EL (cell line): Measurements from ENCODE around the gene SORBS1.

Experiments
- DNase-seq: peaks from one replicate; pipeline ENCODE4 v3.0.0-alpha.2; 2016

SORBS1 gene

DNA sequence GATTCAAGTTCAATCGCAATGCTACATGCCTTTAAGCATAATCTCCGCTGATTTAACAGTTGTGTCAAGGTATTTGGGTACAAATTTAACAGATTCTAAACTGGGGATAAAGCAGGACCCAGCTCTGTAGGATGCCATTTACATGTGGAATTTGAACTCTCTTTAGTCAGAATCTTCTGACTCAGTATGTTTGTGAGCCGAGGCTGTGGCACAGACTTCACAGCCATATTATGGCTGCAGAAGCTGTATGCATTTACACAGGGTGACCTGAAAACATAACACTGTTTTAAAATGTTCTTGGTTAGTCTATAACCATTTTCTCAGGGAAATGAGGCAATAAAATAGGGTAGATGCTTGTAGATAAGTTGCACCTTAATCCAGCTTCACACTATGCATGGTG lies 279.1 kb downstream of the SORBS1 start:
- no peak for DNase-seq

DNA sequence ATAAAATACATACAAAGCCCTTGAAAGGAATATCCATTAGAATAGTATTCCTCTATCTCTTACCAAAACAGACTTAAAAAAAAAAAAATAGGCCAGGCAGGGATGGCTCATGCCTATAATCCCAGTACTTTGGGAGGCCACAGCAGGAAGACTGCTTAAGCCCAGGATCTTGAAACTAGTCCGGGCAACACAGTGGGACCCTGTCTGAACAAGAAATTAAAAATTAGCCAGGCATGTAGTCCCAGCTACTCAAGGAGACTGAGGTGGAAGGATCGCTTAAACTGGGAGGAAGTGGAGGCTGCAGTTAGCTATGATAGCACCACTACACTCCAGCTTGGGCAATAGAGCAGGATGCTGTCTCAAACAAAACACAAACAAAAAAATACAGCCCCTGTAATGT lies 280.0 kb downstream of the SORBS1 start:
- no peak for DNase-seq

DNA sequence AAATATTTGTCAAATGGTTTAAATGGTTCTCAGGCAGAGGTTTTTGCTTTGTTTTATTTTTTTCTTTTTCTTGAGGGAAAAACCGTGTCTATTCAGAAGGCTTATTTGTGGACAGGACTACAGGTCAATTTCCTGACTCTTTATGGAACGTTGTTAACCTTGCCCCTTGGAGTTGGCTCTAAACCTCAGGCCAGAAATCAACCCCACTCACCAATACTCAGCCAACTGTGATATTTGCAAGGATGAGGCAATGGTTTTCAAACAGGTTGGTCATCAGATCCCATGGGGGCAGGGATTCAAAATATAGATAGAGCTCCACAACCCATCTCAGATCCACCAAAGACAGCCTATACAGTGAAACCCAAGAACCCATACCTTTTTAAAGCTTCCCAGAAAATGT lies 280.5 kb downstream of the SORBS1 start:
- DNase-seq = no peak

DNA sequence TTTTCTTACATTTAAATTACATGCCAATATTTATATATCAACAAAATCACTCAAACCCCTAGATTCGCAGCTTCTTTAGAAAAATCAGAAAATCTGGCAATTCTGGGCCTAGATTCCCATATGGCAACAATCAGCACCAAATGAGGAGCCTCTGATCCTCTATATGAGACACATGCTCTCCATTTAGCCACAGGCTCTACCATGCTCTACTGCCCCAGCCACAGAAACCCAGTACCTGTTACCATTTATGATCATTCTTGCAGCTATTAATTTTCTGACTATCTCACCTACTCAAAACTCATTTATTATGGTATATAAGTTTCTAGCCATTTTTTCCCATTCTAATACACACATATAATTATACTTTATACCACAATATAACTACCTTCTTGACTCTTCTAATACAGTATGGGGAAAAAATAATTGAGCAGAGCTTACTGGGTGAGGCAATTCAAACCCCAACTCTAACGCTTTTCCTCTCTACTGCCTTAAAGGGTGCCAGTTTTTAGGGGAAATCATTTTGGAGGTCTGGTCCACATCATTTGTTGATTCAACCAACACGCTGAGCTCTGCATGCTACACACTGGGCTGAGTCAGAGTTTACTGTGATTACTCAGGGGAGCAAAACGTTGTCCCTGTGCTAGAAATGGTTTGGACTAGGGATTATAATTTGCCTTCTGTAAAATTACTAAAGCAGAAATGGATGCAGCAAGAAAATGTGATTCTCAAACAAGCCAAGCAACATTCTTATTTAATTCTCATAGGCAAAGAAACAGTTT lies 281.9 kb downstream of the SORBS1 start:
- peak; percentile 78 for DNase-seq

DNA sequence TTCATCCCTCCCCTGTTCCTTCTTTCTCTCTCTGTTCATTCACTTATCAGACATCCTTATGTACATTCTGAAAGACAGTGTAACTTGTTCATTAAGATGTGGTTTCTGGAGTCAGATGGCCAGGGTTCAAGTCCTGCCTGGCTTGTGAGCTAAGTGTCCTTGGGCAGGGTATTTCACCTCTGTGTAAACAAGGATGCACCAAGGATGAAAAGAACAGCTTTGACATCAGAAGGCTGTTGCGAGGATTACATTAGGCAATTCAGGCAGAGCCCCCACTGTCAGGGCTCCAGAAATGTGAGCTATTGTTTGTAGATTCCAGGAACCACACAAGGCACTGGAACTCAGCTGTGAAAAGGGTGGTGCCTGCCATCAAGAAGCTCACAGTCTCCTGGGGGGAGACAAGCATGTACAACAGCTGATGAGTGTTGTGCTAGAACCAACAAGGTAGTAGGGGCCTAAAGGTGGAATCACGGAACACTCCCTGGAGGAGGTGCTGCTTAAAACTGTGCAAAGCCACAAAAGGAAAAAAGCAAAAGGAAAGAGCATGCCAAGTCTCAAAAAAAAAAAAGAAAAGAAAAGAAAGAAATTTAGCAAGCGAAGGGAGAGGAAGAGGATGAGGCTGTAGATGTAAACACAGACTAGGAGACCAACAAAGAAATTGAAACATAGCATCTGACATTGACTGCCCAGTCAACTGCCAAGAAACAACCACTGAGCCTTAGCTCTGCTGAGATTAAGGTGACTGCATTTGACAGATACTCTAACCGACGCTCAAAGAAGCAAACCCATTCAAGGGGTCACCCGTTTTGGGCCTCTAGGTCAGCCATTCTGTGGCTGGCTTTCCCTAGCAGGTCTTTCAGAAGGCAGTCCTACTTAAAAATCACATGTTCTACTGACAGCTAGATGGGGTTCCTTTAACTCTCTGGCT lies 282.8 kb downstream of the SORBS1 start:
- peak; percentile 37 for DNase-seq

DNA sequence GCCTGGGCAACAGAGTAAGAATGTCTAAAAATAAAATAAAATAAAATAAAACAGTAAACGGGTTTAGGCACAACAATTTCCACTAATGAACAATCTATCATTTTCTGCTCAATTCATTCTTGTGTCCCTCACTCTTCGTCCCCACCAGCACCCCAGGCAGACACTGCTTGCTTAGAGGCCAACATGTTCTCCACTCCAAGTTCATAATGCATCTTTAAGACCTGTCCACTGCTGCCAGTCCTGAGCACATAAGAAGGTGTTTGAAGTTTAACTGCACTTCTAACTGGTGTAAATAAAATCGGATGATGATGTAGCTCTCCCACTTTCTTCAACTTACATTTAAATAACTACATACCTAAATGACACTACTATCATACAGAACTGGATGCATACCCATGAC lies 283.6 kb downstream of the SORBS1 start:
- no peak for DNase-seq

DNA sequence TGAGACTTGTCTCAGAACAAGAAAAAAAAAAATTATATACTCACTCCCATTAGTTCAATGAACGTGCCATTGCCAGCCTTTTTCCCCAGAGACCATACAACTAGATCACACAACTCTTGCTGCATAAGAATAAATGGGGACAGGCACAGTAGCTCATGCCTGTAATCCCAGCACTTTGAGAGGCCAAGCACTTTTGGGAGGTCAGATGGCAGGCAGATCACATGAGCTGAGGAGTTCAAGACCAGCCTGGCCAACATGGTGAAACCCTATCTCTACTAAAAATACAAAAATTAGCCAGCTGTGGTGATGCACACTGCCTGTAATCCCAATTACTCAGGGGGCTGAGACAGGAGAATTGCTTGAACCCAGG lies 284.0 kb downstream of the SORBS1 start:
- DNase-seq = no peak

DNA sequence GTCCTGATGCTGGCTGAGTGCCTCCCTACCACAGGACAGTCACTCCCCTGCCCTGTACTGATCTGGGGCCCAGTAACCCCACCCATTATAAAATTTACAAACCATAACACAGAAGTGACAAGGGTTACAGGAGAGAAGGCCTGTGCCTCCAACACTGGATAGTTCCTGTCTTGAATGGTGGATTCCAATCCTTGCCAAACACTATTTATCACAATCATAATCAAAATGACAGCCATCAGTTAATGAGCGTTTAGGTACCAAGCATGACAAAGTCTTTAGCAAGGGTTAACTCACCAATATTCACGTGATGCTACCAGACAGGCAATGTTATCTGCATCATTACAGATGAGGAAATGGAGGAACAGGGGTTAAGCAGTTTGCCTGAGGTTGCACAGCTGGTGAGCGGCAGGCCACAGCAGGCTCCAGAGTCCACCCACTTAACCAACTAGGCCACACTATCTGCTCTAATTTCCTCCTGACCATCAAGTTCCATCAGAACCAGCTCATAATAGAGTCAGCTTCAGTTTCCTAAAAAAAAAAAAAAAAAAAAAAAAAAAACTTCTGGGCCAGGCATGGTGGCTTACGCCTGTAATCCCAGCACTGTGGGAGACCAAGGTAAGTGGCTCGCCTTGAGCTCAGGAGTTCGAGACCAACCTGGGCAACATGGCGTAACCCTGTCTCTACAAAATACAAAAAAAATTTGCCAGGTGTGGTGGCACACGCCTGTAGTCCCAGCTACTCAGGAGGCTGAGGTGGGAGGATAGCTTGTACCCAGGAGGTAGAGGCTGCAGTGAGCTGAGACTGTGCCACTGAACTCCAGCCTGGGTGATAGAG lies 284.6 kb downstream of the SORBS1 start:
- DNase-seq = no peak

DNA sequence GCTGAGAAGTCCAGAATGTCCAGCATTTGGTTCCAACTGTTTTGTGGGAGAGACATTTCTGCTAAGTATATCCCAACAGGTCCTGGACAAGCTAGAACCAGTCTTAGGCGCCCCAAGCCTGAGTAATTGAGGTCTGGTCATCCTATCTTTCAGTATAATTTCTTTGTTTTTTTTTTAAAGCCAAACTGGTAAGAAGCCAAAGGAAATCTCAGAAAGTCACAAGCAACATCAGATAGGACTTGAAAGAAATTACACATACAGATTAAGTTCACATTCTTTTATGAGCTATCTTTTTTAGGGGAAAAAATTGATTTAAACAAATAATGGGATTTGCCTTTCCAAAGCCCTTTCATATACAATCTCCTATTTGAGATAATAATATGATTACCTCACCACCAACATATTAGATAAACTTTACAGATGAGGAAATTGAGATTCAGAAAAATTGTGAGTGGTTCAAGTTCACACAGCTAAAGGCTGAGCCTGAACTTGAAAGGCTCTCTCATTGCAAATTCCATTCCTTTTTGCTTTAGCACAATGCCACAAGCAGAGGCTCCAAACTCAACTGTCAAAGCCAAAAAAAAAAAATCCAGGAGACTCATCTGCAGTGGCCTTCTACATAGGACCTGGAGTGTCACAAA lies 285.3 kb downstream of the SORBS1 start:
- DNase-seq = peak; percentile 53

DNA sequence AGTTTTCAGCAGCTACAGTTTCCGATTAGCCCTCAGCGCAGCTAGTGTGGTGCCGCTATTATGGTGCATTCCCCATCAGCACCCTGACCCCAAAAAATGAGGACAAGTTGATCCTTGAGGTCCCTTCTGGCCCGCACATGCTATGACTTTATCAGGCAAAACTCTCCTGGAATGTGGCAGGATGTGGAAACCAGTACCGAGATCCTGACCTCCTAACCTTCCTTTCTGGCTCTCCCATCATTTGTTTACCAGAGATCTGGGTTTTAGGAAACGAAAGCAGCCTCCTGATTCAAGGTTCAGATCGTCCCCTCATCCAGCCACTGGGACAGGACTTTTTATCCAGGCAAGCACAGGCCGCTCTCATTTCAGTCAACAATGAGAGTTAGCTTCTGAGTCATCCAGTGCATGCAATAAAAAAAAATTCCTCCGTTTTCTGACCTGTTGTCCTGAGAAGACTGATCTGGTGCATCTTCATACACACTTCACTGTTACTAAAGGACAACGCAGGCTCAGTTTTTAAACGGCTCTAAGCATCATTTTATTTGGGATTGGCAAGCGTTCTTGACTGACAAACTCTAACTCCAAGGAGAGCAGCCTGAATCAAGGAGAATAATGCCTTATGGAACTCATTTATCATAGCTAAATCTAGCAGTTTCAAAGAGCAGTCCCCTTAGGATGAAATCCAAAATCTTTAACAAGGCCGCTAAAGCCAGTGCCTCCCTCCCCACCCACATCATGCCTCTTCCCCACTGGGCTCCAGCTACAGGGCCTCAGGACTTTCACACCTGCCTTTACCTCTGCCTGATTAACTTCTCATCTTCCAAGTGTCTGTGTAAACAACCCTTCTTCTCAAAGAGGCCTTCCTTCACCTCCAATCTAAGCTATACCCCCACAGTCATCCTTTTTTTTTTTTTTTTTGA lies 287.5 kb downstream of the SORBS1 start:
- peak; percentile 98 for DNase-seq

DNA sequence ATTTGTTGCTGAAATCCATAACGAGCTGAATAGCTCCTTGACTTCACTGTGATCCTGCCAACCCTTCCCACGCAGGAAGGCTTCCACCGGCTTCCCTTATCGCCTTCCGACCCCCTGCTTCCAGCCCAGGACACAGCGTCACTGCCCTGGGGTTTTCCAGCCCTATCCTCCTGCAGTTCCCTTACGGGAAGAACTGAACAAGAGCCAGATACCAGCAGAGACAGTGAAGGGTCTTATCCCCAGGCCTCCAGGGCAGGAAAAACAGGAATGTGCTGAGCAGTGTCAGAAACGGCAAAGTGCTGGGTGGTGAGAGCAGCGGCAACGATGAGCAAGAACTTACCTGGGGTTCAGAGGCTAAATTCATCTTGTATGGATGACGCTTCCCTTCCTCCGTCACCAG lies 292.7 kb downstream of the SORBS1 start:
- no peak for DNase-seq

DNA sequence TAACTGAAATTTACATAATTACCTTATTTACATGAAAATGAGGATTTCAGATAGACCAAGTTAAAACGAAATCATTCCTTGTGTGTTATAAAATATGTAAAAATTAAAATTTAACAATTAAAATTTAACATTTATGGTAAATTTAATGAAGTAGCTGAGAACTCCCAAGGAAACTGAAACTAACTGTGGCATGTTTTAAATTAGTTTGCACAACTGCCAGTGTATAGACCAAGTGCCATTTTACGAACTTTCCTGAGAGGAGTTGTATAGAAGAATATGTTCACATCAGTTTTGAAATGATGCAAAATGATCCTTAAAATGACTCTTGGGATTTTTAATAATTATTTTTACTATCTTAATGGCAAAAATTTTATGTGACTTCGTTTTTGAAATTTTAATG lies 293.9 kb downstream of the SORBS1 start:
- DNase-seq = no peak

DNA sequence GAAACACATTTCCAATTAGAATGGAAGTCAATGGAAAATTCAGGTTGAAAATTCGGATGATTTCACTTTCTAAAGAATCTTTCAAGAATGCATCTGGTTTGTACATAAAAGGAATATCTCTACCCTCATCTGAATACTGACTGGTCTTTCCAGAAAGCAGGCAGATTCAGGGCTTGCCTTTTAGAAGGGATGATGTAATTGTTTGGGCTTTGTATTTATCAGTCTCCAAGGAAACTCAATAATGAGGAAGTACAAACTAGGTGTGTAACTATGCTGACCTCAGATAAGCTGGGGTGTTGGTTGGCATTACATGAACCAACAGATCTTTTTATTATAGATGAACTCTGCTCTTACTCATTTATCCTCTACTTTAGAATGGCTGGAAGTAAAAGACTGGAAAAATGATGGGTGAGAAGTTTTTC lies 294.5 kb downstream of the SORBS1 start:
- peak; percentile 86 for DNase-seq

DNA sequence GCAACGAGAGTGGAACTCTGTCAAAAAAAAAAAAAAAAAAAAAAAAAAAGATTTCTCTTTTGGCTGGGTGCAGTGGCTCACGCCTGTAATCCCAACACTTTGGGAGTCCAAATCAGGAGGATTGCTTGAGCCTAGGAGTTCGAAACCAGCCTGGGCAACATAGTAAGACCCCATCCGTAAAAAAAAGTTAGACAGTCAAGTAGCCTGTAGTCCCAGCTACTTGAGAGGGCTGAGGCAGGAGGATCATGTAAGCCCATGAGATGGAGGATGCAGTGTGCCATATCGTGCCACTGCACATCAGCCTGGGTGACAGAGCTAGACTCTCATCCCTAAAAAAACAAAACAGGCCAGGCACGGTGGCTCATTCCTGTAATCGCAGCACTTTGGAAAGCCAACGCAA lies 295.6 kb downstream of the SORBS1 start:
- no peak for DNase-seq

DNA sequence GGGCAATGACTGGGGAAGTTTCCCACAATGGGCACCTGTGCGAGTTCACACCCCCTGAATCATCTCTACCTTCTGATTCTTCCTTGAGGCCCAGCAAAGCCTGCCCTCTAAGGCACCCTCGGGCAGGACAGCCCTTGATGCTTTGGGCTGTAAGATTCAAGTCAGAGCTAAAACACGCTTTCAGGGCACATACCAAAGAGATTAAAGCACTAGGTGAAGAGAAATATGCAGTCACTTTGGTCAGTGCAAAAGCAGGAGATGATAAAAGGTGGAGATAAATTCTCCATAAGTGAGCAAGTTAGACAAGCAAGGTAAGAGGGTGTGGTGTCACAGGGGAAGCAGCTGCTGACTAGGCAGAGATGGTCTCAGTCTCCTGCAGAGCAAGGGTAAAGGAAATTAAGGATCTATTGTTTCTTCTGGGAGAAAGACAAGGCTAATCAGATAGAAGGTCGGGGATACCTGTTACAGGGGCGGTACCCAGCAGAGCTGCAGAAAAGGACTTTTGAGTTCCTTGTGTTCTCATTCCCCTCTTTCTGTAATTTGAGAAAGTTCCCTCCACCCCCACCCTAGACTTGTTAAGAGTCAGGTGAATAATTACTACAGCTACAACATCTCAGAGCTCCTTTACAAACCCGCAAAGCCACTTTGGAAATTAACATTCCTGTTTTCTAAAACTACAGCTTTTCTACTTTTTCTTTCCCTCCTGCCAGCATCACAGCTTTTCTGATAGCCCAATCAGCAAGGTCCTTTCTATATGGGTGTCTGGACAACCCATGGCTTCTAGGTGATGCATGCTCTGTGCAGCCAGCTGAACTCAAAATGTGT lies 296.7 kb downstream of the SORBS1 start:
- no peak for DNase-seq

DNA sequence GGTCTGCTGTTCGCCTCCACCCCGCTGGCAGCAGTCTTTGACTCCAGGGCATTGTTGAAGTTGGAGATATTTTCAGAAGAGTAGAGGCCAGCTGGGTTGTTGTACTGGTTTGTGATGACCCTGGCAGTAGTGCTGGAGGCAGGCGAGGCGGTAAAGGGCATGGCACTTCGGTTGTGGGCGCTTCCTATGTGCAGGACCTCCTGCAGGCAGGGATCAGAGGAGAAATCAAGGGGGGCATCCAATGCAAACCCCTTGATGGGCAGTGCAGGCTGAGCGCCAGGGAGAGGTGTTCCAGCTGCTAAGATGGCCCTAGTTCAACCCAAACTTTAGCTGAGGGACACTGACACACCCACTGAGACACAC lies 297.3 kb downstream of the SORBS1 start:
- DNase-seq = no peak

DNA sequence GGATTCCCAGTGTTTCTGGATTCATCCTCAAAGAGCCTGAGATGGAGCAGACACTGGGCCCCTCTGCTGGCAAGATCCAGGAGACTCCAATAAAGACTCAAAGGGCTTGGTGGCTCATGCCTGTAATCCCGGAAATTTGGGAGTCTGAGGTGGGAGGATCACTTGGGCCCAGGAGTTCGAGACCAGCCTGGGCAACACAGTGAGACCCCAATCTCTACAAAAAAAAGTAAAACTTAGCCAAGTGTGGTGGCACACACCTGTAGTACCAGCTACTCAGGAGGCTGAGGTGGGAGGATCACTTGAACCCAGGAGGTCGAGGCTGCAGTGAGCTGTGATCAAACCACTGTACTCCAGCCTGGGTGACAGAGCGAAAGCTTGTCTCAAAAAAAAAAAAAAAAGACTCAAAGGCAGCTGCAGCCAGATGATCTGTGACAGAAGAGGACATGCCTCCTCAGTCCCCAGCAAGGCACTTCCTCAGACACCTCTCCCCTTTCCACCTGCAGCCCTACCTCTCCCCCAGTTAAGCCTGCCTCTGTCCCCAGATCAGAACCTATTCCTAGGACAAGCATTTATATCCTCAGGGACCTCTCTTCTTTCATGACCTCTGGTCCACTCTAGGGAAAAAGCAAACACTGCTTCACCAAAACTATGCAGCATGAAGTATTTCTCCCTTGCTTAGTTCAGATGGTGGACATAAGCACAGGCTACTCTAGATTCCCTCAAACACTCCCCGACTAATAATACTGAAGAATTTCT lies 298.2 kb downstream of the SORBS1 start:
- DNase-seq = no peak

DNA sequence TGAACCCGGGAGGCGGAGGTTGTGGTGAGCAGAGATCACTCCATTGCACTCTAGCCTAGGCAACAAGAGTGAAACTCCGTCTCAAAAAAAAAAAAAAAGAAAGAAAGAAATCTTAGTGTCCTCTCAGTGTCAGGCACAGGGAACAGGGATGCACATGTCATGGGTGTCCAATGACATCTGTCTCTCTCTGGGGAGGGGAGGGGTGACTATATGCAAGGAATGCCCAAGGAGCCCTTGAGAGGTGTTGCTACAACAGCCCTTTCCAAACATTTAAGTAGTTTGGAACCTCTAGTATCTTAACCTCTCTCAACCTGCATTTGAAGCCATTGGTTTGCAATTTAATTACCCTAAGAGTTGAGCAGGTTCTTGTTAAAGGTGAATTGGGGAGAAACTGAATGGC lies 299.2 kb downstream of the SORBS1 start:
- DNase-seq = no peak
